Transverse colon (tissue), 4 donors: Measurements from ENCODE around the gene EYA2. TPM values are rescaled to one million over a fixed set of nuclear protein-coding genes. Genes with fewer than 3 reads are reported as not detected.

Experiments used
- DNase-seq: peaks from one replicate; pipeline ENCODE4 v3.0.0-alpha.2; 2019
- H3K27ac ChIP-seq, 4 donors: fragments of 200-600 bp; sonication (generic); 2 replicates each; pipeline ENCODE4 v1.5.1; 2016 to 2018; ENCODE audit warnings: inconsistent platforms in 4 of 4
- H3K27me3 ChIP-seq: fragments of 200-600 bp; sonication (generic); 2 replicates; pipeline ENCODE4 v1.5.1; 2017; ENCODE audit warnings: inconsistent platforms
- H3K36me3 ChIP-seq, 4 donors: fragments of 200-600 bp; sonication (generic); 2 replicates each; pipeline ENCODE4 v1.5.1; 2017 to 2019; ENCODE audit warnings: inconsistent platforms in 4 of 4
- H3K4me1 ChIP-seq, 4 donors: fragments of 200-600 bp; sonication (generic); 2 replicates each; pipeline ENCODE4 v1.5.1; 2017 to 2020; ENCODE audit warnings: inconsistent platforms in 4 of 4
- H3K4me3 ChIP-seq, 4 donors: fragments of 200-600 bp; sonication (generic); 1 replicate in 1 of 4; 2 replicates in 3 of 4; pipeline versions ENCODE4 v1.5.1 to v1.6.1; 2017 to 2019; ENCODE audit warnings: inconsistent platforms in 4 of 4
- H3K9me3 ChIP-seq, 2 donors: fragments of 200-600 bp; sonication (generic); 2 replicates each; pipeline ENCODE4 v1.5.1; 2017 to 2019; ENCODE audit warnings: inconsistent platforms in 2 of 2
- CTCF ChIP-seq, 5 experiments: fragments of 200-600 bp in 3 of 5; fragments of 450-650 bp in 2 of 5; sonication (generic) in 3 of 5; IDR thresholded peaks; 1 replicate in 2 of 5; 2 replicates in 3 of 5; pipeline ENCODE4 v1.5.1; 2016 to 2017; ENCODE audit warnings: antibody characterized with exemption in 5 of 5, inconsistent platforms in 3 of 5, mild to moderate bottlenecking in 2 of 5, moderate library complexity in 1 of 5
- EP300 ChIP-seq: sonication (generic); formaldehyde crosslinking; IDR thresholded peaks from one replicate; pipeline ENCODE4 v1.6.1; 2017; ENCODE audit warnings: antibody characterized with exemption, low read depth
- POLR2A ChIP-seq: fragments of 450-650 bp; IDR thresholded peaks from one replicate; pipeline ENCODE4 v1.6.1; 2016; ENCODE audit warnings: antibody characterized with exemption, mild to moderate bottlenecking, moderate library complexity
- POLR2AphosphoS5 ChIP-seq, 3 donors: sonication (generic); formaldehyde crosslinking; IDR thresholded peaks; one replicate each; pipeline ENCODE4 v1.6.1; 2016; ENCODE audit warnings: antibody characterized with exemption in 3 of 3
- WGBS, 2 donors: methylation state at CpG; one replicate each; pipeline ENCODE4 v1.1.5; 2018; ENCODE audit warnings: low coverage in 1 of 2; 5-methylcytosine and 5-hydroxymethylcytosine counted together
- in situ Hi-C, 4 donors: fragments of 200-750 bp; cut with MboI; loops; one replicate each; pipeline versions ENCODE4 v1.15.0 to v1.15.1; 2017; ENCODE audit warnings: low sequenced_read_pairs in 3 of 4, low pct_ligation_motif_present in 1 of 4, low pct_unique_long_range_greater_than_20kb in 1 of 4
- intact Hi-C: fragments of 100-400 bp; cut with DNase I; formaldehyde crosslinking; loops from one replicate; pipeline ENCODE4 v1.15.1; 2023; ENCODE audit warnings: low total_unique reads
- total RNA-seq, 4 donors: library from RNA; depleted of rRNA; stranded (reverse); fragments of >200 nt; gene quantifications; one replicate each; pipeline ENCODE4 v1.1.0, GENCODE V29; 2016

Gene EYA2
- total RNA-seq, 4 donors from 2014 or later = 4.5 to 17.5 (median 10.9) TPM

- peak overlapping the region in 3 of 4 donors; percentile 40 to 51 (median 42) for H3K27ac ChIP-seq
These were observed 44.2 kb upstream of the EYA2 start for GRCh38 chr20:46850416-46850815.

GRCh38 chr20:46850896-46851295, 43.7 kb upstream of the EYA2 start:
- in situ Hi-C loops = no loop called here
- H3K27ac ChIP-seq = peak overlapping the region in 3 of 4 donors; percentile 40 to 51 (median 42)
- WGBS, 2 donors = 40 to 46% methylated on average over 6 to 7 of the region's 7 CpGs
- no peak for DNase-seq
- H3K4me1 ChIP-seq = peaks cover 0 to 14% (median 6%) of the 10 kb centered on the region in 4 donors
- no peaks in the 10 kb centered on the region for H3K27me3 ChIP-seq
- H3K9me3 ChIP-seq = no peaks in the 10 kb centered on the region
- intact Hi-C loops = no loop called here
- no peak overlapping the region for H3K4me3 ChIP-seq
- TF ChIP-seq POLR2AphosphoS5 (IDR thresholded peaks at IDR 0.05) (no peak), POLR2A (no peak), CTCF (IDR thresholded peaks at IDR 0.05) (no peak)
- H3K36me3 ChIP-seq = no peaks in the 10 kb centered on the region

More at GRCh38 chr20:46850416-46850815, 44.2 kb upstream of the EYA2 start:
- in situ Hi-C loops = no loop called here
- WGBS, 2 donors = 35 to 37% methylated on average over 2 to 10 of the region's 10 CpGs
- intact Hi-C loops = no loop called here
- Histone ChIP-seq H3K4me1 (peaks cover 0 to 14% (median 6%) of the 10 kb centered on the region in 4 donors), H3K36me3 (no peaks in the 10 kb centered on the region), H3K4me3 (no peak overlapping the region), H3K27me3 (no peaks in the 10 kb centered on the region), H3K9me3 (no peaks in the 10 kb centered on the region)
- no peak for TF ChIP-seq POLR2AphosphoS5 (IDR thresholded peaks at IDR 0.05)
- no peak for TF ChIP-seq POLR2A
- TF ChIP-seq EP300 = no peak
- TF ChIP-seq CTCF (IDR thresholded peaks at IDR 0.05) = no peak
- peak; percentile 40 for DNase-seq

DNA sequence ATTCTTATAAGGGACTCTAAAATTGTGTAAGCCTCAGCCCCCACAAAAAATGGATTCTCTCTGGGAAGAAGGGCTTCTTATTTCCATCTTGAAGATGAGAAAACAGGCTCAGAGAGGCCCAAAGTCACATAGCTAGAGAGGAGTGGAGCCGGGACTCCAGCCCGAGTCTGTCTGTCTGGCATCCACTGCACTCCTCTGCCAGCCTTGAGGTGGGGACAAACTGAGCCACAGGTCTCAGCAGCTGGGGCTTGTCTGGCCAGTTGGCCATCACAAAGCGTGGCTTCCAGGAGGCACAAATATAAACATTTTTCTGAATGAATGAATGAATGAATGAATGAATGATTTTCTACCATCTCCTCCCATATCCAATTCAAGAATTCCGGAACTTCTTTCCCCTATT, 42.9 kb upstream of the EYA2 start:
- in situ Hi-C loops (no loop called here), intact Hi-C loops (no loop called here)
- Histone ChIP-seq H3K4me1 (peaks cover 0 to 14% (median 6%) of the 10 kb centered on the region in 4 donors), H3K9me3 (no peaks in the 10 kb centered on the region), H3K27ac (no peak overlapping the region), H3K36me3 (no peaks in the 10 kb centered on the region), H3K4me3 (no peak overlapping the region), H3K27me3 (no peaks in the 10 kb centered on the region)
- TF ChIP-seq POLR2AphosphoS5 (IDR thresholded peaks at IDR 0.05) (no peak), CTCF (IDR thresholded peaks at IDR 0.05) (no peak), POLR2A (no peak), EP300 (no peak)
- 86 to 90% methylated on average over 1 to 4 of the region's 4 CpGs for whole genome bisulfite sequencing, 2 donors
- DNase-seq = no peak

- in situ Hi-C loops (no loop called here), intact Hi-C loops (no loop called here)
- H3K36me3 ChIP-seq = no peaks in the 10 kb centered on the region
- no peak overlapping the region for H3K27ac ChIP-seq
- H3K27me3 ChIP-seq = no peaks in the 10 kb centered on the region
- no peak overlapping the region for H3K4me3 ChIP-seq
- H3K9me3 ChIP-seq = no peaks in the 10 kb centered on the region
- peaks cover 0 to 17% (median 8%) of the 10 kb centered on the region in 4 donors for H3K4me1 ChIP-seq
- TF ChIP-seq POLR2AphosphoS5 (IDR thresholded peaks at IDR 0.05) = no peak
- TF ChIP-seq CTCF (IDR thresholded peaks at IDR 0.05) = no peak
- TF ChIP-seq POLR2A = no peak
- no peak for TF ChIP-seq EP300
- no peak for DNase-seq
- WGBS, 2 donors = 66 to 86% methylated on average over 1 to 3 of the region's 4 CpGs
These were observed 42.3 kb upstream of the EYA2 start for GRCh38 chr20:46852313-46852712.
